ENCODE data around the gene TMEM256. TPM values are rescaled to one million over a fixed set of nuclear protein-coding genes. Genes with fewer than 3 reads are reported as not detected.
"Not testable (repeated sequence)": the region's sequence is repeated elsewhere in the genome, so short reads cannot be mapped to it uniquely, and the experiment has no call there.

Gene TMEM256
- total and polyA plus RNA-seq, 2 experiments from 2014 or later, result 85.4 to 117 TPM

- no peaks in the 10 kb centered on the region for H3K4me1 ChIP-seq (ENCODE audit: low read depth)
Measured at GRCh38 chr17:7379134-7379533, 24.8 kb downstream of the TMEM256 start.

GRCh38 chr17:7374353-7374752 lies 29.5 kb downstream of the TMEM256 start:
- Histone ChIP-seq H3K4me1 (ENCODE audit: low read depth) (no peaks in the 10 kb centered on the region), H3K27me3 (no peaks in the 10 kb centered on the region), H3K4me3 (no peak overlapping the region), H3K27ac (no peak overlapping the region), H3K36me3 (no peaks in the 10 kb centered on the region), H3K9me3 (ENCODE audit: low read depth) (no peaks in the 10 kb centered on the region)
- no peak for TF ChIP-seq CTCF (IDR thresholded peaks at IDR 0.05; ENCODE audit: low read depth, low read length)
- DNase-seq (ENCODE audit: low read depth in 1 of 2, low spot score in 1 of 2), result no peak

More at GRCh38 chr17:7379134-7379533, 24.8 kb downstream of the TMEM256 start:
- Histone ChIP-seq H3K9me3 (ENCODE audit: low read depth) (no peaks in the 10 kb centered on the region), H3K27me3 (peaks cover 41% of the 10 kb centered on the region), H3K36me3 (no peaks in the 10 kb centered on the region), H3K4me3 (no peak overlapping the region), H3K27ac (no peak overlapping the region)
- no peak for DNase-seq (ENCODE audit: low read depth in 1 of 2, low spot score in 1 of 2)
- TF ChIP-seq CTCF (IDR thresholded peaks at IDR 0.05; ENCODE audit: low read depth, low read length), result no peak

- no peak for DNase-seq (ENCODE audit: low read depth in 1 of 2, low spot score in 1 of 2)
- no peaks in the 10 kb centered on the region for H3K27me3 ChIP-seq
- TF ChIP-seq CTCF (IDR thresholded peaks at IDR 0.05; ENCODE audit: low read depth, low read length), result no peak
Measured at GRCh38 chr17:7370853-7371252, 33.0 kb downstream of the TMEM256 start.

GRCh38 chr17:7369825-7370224 lies 34.1 kb downstream of the TMEM256 start:
- H3K9me3 ChIP-seq (ENCODE audit: low read depth), result no peaks in the 10 kb centered on the region
- H3K27ac ChIP-seq, result no peak overlapping the region
- no peaks in the 10 kb centered on the region for H3K36me3 ChIP-seq
- H3K27me3 ChIP-seq, result no peaks in the 10 kb centered on the region
- DNase-seq (ENCODE audit: low read depth in 1 of 2, low spot score in 1 of 2), result no peak
- H3K4me3 ChIP-seq, result no peak overlapping the region
- no peaks in the 10 kb centered on the region for H3K4me1 ChIP-seq (ENCODE audit: low read depth)
- no peak for TF ChIP-seq CTCF (IDR thresholded peaks at IDR 0.05; ENCODE audit: low read depth, low read length)

More at GRCh38 chr17:7370853-7371252, 33.0 kb downstream of the TMEM256 start:
- Histone ChIP-seq H3K4me1 (ENCODE audit: low read depth) (no peaks in the 10 kb centered on the region), H3K4me3 (no peak overlapping the region), H3K36me3 (no peaks in the 10 kb centered on the region), H3K9me3 (ENCODE audit: low read depth) (no peaks in the 10 kb centered on the region), H3K27ac (no peak overlapping the region)

- DNase-seq (ENCODE audit: low read depth in 1 of 2, low spot score in 1 of 2); H3K9me3 ChIP-seq (ENCODE audit: low read depth); H3K27me3 ChIP-seq; H3K4me3 ChIP-seq; H3K4me1 ChIP-seq (ENCODE audit: low read depth); H3K27ac ChIP-seq; H3K36me3 ChIP-seq: not testable (repeated sequence)
Measured at GRCh38 chr17:7368599-7368994, 35.3 kb downstream of the TMEM256 start.

- Histone ChIP-seq H3K9me3 (ENCODE audit: low read depth) (no peaks in the 10 kb centered on the region), H3K36me3 (no peaks in the 10 kb centered on the region), H3K27me3 (no peaks in the 10 kb centered on the region), H3K27ac (no peak overlapping the region), H3K4me3 (no peak overlapping the region), H3K4me1 (ENCODE audit: low read depth) (no peaks in the 10 kb centered on the region)
- TF ChIP-seq CTCF (IDR thresholded peaks at IDR 0.05; ENCODE audit: low read depth, low read length), result no peak
- no peak for DNase-seq (ENCODE audit: low read depth in 1 of 2, low spot score in 1 of 2)
Measured at GRCh38 chr17:7367918-7368598, 35.8 kb downstream of the TMEM256 start.

All from cardiac muscle cell (in vitro differentiated cells and primary cell).